H1 (cell line): ENCODE data around the gene SURF2. TPM values are rescaled to one million over a fixed set of nuclear protein-coding genes. Genes with fewer than 3 reads are reported as not detected.

Experiments
- CBX5 ChIP-seq: fragments of 300-800, 300-1000 bp; sonication (generic); IDR thresholded peaks from 2 replicates; pipeline ENCODE4 v1.7.1; 2016; ENCODE audit warnings: antibody characterized with exemption, low read length, low read depth
- CREB1 ChIP-seq: IDR thresholded peaks from 2 replicates; pipeline ENCODE4 v1.6.1; 2012; ENCODE audit warnings: inconsistent platforms
- GTF2F1 ChIP-seq: IDR thresholded peaks from 2 replicates; pipeline ENCODE4 v1.6.1; 2012; ENCODE audit warnings: low read depth, low read length, improper control_type of control experiment, borderline replicate concordance
- JUN ChIP-seq: IDR thresholded peaks from 2 replicates; pipeline ENCODE4 v1.6.1; 2011; ENCODE audit warnings: low read depth, mild to moderate bottlenecking, improper control_type of control experiment, low read length
- KDM4A ChIP-seq: IDR thresholded peaks from one replicate; pipeline ENCODE4 v1.7.1; 2012; ENCODE audit warnings: low read depth, mild to moderate bottlenecking, moderate library complexity, low read length, inconsistent platforms; ENCODE audit not compliant: severe bottlenecking
- TBP ChIP-seq: IDR thresholded peaks from 2 replicates; pipeline ENCODE4 v1.6.1; 2011; ENCODE audit warnings: low read depth, low read length, improper control_type of control experiment
- polyA plus RNA-seq, 7 experiments: library from polyadenylated mRNA; depleted of rRNA in 3 of 7; stranded (reverse) in 5 of 7; unstranded in 2 of 7; fragments of >200 nt in 5 of 7; fragments of 200-250 nt in 2 of 7; gene quantifications; 1 replicate in 5 of 7; 2 replicates in 1 of 7; 4 replicates in 1 of 7; pipeline versions ENCODE4 v1.2.1 to v1.2.3, GENCODE V29; 2011 to 2013; ENCODE audit warnings: missing spikeins in 2 of 7, mixed read lengths in 2 of 7
- total RNA-seq: library from RNA; stranded (reverse); fragmentation: NEBNext Ultra II Directional; extraction: Animal tissue kit (Norgen Biotek cat#: 25700); gene quantifications from 2 replicates; pipeline ENCODE4 v1.2.1, GENCODE V29; 2021
- TF ChIP-seq, protein P1 (sequence below): IDR thresholded peaks from 2 replicates; pipeline ENCODE4 v1.6.1; 2011; ENCODE audit warnings: low read length, improper control_type of control experiment

Gene SURF2
- total and polyA plus RNA-seq, 2 of the 8 experiments (the other 6 are each of a cell fraction or from before 2014, with no cell fraction given), result 36.6 to 37.7 TPM

DNA sequence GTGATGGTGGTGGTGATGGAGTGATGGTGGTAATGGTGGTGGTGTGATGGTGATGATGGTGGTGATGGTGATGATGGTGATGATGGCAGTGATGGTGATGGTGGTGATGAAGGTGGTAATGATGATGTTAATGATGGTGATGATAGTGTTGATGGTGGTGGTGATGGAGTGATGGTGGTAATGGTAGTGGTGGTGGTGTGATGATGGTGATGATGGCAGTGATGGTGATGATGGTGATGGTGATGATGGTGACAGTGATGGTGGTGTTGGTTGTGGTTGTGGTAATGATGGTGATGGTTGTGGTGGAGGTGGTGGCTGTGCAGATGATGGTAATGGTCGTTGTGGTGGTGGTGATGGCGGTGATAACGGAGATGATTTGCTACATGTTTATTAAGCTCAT lies 27.1 kb downstream of the SURF2 start (continued):
- TF ChIP-seq GTF2F1 (no peak), CBX5 (no peak), TBP (no peak), CREB1 (no peak), KDM4A (no peak), JUN (no peak)
- TF ChIP-seq, protein P1, sequence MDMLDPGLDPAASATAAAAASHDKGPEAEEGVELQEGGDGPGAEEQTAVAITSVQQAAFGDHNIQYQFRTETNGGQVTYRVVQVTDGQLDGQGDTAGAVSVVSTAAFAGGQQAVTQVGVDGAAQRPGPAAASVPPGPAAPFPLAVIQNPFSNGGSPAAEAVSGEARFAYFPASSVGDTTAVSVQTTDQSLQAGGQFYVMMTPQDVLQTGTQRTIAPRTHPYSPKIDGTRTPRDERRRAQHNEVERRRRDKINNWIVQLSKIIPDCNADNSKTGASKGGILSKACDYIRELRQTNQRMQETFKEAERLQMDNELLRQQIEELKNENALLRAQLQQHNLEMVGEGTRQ, result no peak
- TF ChIP-seq, all 59 proteins: peak for 0
